ENCODE measurements around the gene BAD. TPM values are rescaled to one million over a fixed set of nuclear protein-coding genes. Genes with fewer than 3 reads are reported as not detected.
A peak's percentile ranks its signal among the peaks of the same experiment; 100 is the strongest.

The BAD gene
- total and polyA plus RNA-seq, 2 of the 13 experiments (the other 11 are each of a cell fraction or from before 2014, with no cell fraction given), result 17.9 to 28.5 TPM

DNA sequence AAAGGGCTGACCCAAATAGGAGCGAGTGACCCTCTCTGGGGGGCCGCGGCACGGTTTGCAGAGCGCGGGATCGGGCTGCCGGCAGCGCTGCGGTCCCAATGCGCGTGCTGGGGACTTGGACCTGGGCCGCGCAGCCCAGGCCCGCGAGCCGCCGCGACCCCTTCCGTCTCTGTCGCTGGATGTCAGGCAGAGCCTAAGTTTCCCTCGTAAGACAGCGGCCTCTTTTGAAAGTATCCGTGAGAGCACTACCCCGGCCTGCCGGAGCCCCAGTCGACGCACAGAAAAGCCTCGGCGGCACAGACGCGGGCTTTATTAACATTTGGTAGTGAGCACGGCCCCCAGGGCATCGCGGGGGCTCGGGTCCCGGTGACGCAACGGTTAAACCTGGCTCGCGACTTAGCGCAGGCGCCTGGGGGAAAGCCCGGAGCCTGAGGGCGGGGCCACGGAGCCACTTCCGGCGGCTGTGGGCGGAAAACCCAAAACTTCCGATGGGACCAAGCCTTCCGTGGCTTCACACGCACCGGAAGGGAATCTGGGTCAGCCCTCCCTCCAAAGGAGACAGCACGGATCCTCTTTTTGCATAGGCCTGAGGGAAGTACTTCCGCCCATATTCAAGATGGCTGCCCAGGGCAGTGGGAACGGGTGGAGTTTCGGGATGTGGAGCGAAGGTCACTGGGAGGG, 14.8 kb downstream of the BAD start (continued):
- TF ChIP-seq POLR2A (IDR thresholded peaks at IDR 0.05; ENCODE audit: insufficient read depth in 1 of 2, low read depth in 2 of 2, low read length in 2 of 2), result no peak
- TF ChIP-seq SP2 (CRISPR knock-in tag; IDR thresholded peaks at IDR 0.05), result peak; percentile 91
- TF ChIP-seq PHF21A (CRISPR knock-in tag; IDR thresholded peaks at IDR 0.05), result peak; percentile 81
- TF ChIP-seq, protein P1, sequence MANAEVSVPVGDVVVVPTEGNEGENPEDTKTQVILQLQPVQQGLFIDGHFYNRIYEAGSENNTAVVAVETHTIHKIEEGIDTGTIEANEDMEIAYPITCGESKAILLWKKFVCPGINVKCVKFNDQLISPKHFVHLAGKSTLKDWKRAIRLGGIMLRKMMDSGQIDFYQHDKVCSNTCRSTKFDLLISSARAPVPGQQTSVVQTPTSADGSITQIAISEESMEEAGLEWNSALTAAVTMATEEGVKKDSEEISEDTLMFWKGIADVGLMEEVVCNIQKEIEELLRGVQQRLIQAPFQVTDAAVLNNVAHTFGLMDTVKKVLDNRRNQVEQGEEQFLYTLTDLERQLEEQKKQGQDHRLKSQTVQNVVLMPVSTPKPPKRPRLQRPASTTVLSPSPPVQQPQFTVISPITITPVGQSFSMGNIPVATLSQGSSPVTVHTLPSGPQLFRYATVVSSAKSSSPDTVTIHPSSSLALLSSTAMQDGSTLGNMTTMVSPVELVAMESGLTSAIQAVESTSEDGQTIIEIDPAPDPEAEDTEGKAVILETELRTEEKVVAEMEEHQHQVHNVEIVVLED (CRISPR knock-in tag; IDR thresholded peaks at IDR 0.05; ENCODE audit: borderline replicate concordance), result peak; percentile 90
- no peak for TF ChIP-seq ZNF556 (CRISPR knock-in tag; IDR thresholded peaks at IDR 0.05; ENCODE audit: borderline replicate concordance)
- TF ChIP-seq IRF2 (CRISPR knock-in tag; IDR thresholded peaks at IDR 0.05), result peak; percentile 79; the same call in 1 of the 2 replicates
- TF ChIP-seq ZNF121 (CRISPR knock-in tag; IDR thresholded peaks at IDR 0.05), result peak; percentile 79
- TF ChIP-seq ARNT (IDR thresholded peaks at IDR 0.05), result no peak
- no peak for TF ChIP-seq DR1 (CRISPR knock-in tag; IDR thresholded peaks at IDR 0.05)
- TF ChIP-seq, protein P2, sequence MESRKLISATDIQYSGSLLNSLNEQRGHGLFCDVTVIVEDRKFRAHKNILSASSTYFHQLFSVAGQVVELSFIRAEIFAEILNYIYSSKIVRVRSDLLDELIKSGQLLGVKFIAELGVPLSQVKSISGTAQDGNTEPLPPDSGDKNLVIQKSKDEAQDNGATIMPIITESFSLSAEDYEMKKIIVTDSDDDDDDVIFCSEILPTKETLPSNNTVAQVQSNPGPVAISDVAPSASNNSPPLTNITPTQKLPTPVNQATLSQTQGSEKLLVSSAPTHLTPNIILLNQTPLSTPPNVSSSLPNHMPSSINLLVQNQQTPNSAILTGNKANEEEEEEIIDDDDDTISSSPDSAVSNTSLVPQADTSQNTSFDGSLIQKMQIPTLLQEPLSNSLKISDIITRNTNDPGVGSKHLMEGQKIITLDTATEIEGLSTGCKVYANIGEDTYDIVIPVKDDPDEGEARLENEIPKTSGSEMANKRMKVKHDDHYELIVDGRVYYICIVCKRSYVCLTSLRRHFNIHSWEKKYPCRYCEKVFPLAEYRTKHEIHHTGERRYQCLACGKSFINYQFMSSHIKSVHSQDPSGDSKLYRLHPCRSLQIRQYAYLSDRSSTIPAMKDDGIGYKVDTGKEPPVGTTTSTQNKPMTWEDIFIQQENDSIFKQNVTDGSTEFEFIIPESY (CRISPR knock-in tag; IDR thresholded peaks at IDR 0.05), result no peak; the same call in 1 of the 2 replicates
- TF ChIP-seq, protein P3, sequence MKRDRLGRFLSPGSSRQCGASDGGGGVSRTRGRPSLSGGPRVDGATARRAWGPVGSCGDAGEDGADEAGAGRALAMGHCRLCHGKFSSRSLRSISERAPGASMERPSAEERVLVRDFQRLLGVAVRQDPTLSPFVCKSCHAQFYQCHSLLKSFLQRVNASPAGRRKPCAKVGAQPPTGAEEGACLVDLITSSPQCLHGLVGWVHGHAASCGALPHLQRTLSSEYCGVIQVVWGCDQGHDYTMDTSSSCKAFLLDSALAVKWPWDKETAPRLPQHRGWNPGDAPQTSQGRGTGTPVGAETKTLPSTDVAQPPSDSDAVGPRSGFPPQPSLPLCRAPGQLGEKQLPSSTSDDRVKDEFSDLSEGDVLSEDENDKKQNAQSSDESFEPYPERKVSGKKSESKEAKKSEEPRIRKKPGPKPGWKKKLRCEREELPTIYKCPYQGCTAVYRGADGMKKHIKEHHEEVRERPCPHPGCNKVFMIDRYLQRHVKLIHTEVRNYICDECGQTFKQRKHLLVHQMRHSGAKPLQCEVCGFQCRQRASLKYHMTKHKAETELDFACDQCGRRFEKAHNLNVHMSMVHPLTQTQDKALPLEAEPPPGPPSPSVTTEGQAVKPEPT (CRISPR knock-in tag; IDR thresholded peaks at IDR 0.05; ENCODE audit: low read depth), result no peak
- no peak for TF ChIP-seq TCF12 (IDR thresholded peaks at IDR 0.05)
- no peak for TF ChIP-seq TCF12 (CRISPR knock-in tag; IDR thresholded peaks at IDR 0.05)
- TF ChIP-seq ZNF547 (CRISPR knock-in tag; IDR thresholded peaks at IDR 0.05), result no peak; the same call in none of the 2 replicates
- TF ChIP-seq FOXA1 (IDR thresholded peaks at IDR 0.05), result no peak
- no peak for TF ChIP-seq FOXA1 (CRISPR knock-in tag; IDR thresholded peaks at IDR 0.05)
- TF ChIP-seq ZMYM4 (CRISPR knock-in tag; IDR thresholded peaks at IDR 0.05), result peak; percentile 29; the same call in 1 of the 2 replicates
- TF ChIP-seq ZBTB1 (CRISPR knock-in tag; IDR thresholded peaks at IDR 0.05; ENCODE audit: borderline replicate concordance), result no peak
- TF ChIP-seq SIN3B (IDR thresholded peaks at IDR 0.05; ENCODE audit: low read length), result no peak
- TF ChIP-seq, protein P4, sequence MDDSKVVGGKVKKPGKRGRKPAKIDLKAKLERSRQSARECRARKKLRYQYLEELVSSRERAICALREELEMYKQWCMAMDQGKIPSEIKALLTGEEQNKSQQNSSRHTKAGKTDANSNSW (CRISPR knock-in tag; IDR thresholded peaks at IDR 0.05; ENCODE audit: borderline replicate concordance), result no peak
- TF ChIP-seq ZNF530 (CRISPR knock-in tag; IDR thresholded peaks at IDR 0.05; ENCODE audit: low read depth), result no peak
- no peak for TF ChIP-seq PAF1 (CRISPR knock-in tag; IDR thresholded peaks at IDR 0.05)
- TF ChIP-seq, protein P5, sequence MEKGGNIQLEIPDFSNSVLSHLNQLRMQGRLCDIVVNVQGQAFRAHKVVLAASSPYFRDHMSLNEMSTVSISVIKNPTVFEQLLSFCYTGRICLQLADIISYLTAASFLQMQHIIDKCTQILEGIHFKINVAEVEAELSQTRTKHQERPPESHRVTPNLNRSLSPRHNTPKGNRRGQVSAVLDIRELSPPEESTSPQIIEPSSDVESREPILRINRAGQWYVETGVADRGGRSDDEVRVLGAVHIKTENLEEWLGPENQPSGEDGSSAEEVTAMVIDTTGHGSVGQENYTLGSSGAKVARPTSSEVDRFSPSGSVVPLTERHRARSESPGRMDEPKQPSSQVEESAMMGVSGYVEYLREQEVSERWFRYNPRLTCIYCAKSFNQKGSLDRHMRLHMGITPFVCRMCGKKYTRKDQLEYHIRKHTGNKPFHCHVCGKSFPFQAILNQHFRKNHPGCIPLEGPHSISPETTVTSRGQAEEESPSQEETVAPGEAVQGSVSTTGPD (CRISPR knock-in tag; IDR thresholded peaks at IDR 0.05), result no peak; the same call in 1 of the 2 replicates
- TF ChIP-seq NONO (IDR thresholded peaks at IDR 0.05), result no peak
- TF ChIP-seq NONO (CRISPR knock-in tag; conservative IDR thresholded peaks at IDR 0.05), result peak; percentile 63
- peak; percentile 86 for TF ChIP-seq HNRNPLL (IDR thresholded peaks at IDR 0.05; ENCODE audit: low read depth, low read length, poor library complexity, severe bottlenecking)
